CD4-positive, alpha-beta T cell (primary cell): ENCODE data around the gene TLE2. TPM values are rescaled to one million over a fixed set of nuclear protein-coding genes. Genes with fewer than 3 reads are reported as not detected.

ENCODE experiments used
- ATAC-seq: fragments of 200-7000 bp; cut with Tn5 transposase; one replicate; pipeline ENCODE4 v1.10.0; 2022; ENCODE audit warnings: mild to moderate bottlenecking; ENCODE audit not compliant: poor library complexity
- CTCF ChIA-PET: fragments of 350-600 bp; sonication (Branson Sonifier 250); formaldehyde crosslinking; loops from one replicate; lab custom pipeline; 2021; ENCODE audit warnings: antibody characterized with exemption, inconsistent platforms; lab: Charles Lee
- POLR2A ChIA-PET: fragments of 350-600 bp; sonication (Branson Sonifier 250); formaldehyde crosslinking; loops from one replicate; lab custom pipeline; 2021; ENCODE audit warnings: antibody characterized with exemption, inconsistent platforms; lab: Charles Lee
- DNase-seq, 14 experiments: peaks; one replicate each; pipeline ENCODE4 v3.0.0-alpha.2; 2013 to 2020; ENCODE audit warnings: mixed read lengths in 2 of 14
- H3K27ac ChIP-seq, 2 donors: one replicate each; pipeline versions ENCODE4 v1.5.1 to v1.7.0; 2013; ENCODE audit warnings: low read length in 2 of 2, low read depth in 1 of 2, mild to moderate bottlenecking in 1 of 2
- H3K27me3 ChIP-seq, 2 experiments: 1 replicate in 1 of 2; 2 replicates in 1 of 2; pipeline versions ENCODE4 v1.6.1 to v1.7.0; 2013; ENCODE audit warnings: low read length in 2 of 2, control low read depth in 1 of 2, mild to moderate bottlenecking in 1 of 2, moderate library complexity in 1 of 2; ENCODE audit not compliant: insufficient read depth in 2 of 2, control insufficient read depth in 1 of 2
- H3K36me3 ChIP-seq: one replicate; pipeline ENCODE4 v1.6.1; 2013; ENCODE audit warnings: low read length, control low read depth; ENCODE audit not compliant: insufficient read depth
- H3K4me1 ChIP-seq: one replicate; pipeline ENCODE4 v1.6.1; 2013; ENCODE audit warnings: low read length, control low read depth; ENCODE audit not compliant: insufficient read depth
- H3K4me3 ChIP-seq: one replicate; pipeline ENCODE4 v1.5.1; 2013; ENCODE audit warnings: mild to moderate bottlenecking, low read length, moderate library complexity
- H3K9me3 ChIP-seq, 2 experiments: 1 replicate in 1 of 2; 2 replicates in 1 of 2; pipeline versions ENCODE4 v1.6.1 to v1.7.0; 2013; ENCODE audit warnings: low read length in 2 of 2, mild to moderate bottlenecking in 2 of 2, control low read depth in 1 of 2, moderate library complexity in 1 of 2; ENCODE audit not compliant: control insufficient read depth in 1 of 2, insufficient read depth in 1 of 2
- H3K27ac Mint-ChIP-seq: one replicate; pipeline ENCODE4 v1.8.0; 2020; ENCODE audit warnings: mixed read lengths
- H3K27me3 Mint-ChIP-seq: one replicate; pipeline ENCODE4 v1.8.0; 2021; ENCODE audit warnings: mixed read lengths
- H3K36me3 Mint-ChIP-seq: one replicate; pipeline ENCODE4 v1.8.0; 2021; ENCODE audit warnings: low read depth, mixed read lengths
- H3K4me1 Mint-ChIP-seq: one replicate; pipeline ENCODE4 v1.8.0; 2021; ENCODE audit warnings: low read depth, mixed read lengths
- H3K4me3 Mint-ChIP-seq: one replicate; pipeline ENCODE4 v1.8.0; 2020; ENCODE audit warnings: mild to moderate bottlenecking, mixed read lengths
- H3K9me3 Mint-ChIP-seq: one replicate; pipeline ENCODE4 v1.8.0; 2020; ENCODE audit warnings: mixed read lengths
- intact Hi-C, 2 experiments: fragments of 100-400 bp; cut with DNase I in 1 of 2; cut with micrococcal nuclease in 1 of 2; formaldehyde crosslinking; loops; one replicate each; pipeline versions ENCODE4 v1.15.1 to v1.9.0; 2023 to 2025; cut with DNase I, micrococcal nuclease
- total RNA-seq, 174 experiments: library from RNA in 2 of 174; stranded (reverse) in 2 of 174; gene quantifications; one replicate each; pipeline ENCODE4 v1.2.3 and lab custom pipeline; 2021 to 2026
- TF ChIP-seq, protein P1 (sequence below): fragments of 200-600 bp; IDR thresholded peaks from one replicate; pipeline ENCODE4 v1.8.0; 2022; ENCODE audit warnings: antibody characterized with exemption, mild to moderate bottlenecking

Gene TLE2
- total RNA-seq, 2 experiments from 2014 or later: 23.9 to 25.0 TPM

DNA sequence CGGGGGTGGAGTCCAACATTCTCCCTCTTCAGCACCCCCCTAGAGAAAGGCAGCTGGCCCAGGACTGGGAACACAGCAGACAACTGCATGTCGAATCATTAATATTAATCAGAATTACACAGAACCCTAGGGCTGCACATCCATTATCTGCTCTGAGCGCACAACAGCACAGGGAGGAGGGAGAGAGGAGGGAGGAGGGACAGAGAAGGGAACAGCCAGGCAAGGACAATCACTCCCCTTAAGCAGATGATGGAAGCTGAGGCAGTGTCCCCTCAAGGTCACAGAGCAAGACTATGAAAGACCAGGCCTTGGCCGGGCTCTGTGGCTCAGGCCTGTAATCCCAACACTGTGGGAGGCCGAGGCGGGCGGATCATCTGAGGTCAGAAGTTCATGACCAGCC is 26.0 kb downstream of the TLE2 start:
- TF ChIP-seq, protein P1, sequence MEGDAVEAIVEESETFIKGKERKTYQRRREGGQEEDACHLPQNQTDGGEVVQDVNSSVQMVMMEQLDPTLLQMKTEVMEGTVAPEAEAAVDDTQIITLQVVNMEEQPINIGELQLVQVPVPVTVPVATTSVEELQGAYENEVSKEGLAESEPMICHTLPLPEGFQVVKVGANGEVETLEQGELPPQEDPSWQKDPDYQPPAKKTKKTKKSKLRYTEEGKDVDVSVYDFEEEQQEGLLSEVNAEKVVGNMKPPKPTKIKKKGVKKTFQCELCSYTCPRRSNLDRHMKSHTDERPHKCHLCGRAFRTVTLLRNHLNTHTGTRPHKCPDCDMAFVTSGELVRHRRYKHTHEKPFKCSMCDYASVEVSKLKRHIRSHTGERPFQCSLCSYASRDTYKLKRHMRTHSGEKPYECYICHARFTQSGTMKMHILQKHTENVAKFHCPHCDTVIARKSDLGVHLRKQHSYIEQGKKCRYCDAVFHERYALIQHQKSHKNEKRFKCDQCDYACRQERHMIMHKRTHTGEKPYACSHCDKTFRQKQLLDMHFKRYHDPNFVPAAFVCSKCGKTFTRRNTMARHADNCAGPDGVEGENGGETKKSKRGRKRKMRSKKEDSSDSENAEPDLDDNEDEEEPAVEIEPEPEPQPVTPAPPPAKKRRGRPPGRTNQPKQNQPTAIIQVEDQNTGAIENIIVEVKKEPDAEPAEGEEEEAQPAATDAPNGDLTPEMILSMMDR: no peak
- intact Hi-C loops: no loop called here
- Histone ChIP-seq H3K36me3 (peaks cover 7% of the 10 kb centered on the region), H3K4me1 (no peaks in the 10 kb centered on the region), H3K9me3 (peaks cover 0 to 5% of the 10 kb centered on the region in 2 experiments), H3K27me3 (no peaks in the 10 kb centered on the region), H3K4me3 (no peak overlapping the region), H3K27ac (no peak overlapping the region)
- POLR2A ChIA-PET: no interaction called here
- H3K9me3 Mint-ChIP-seq: no peaks in the 10 kb centered on the region
- H3K27me3 Mint-ChIP-seq: no peaks in the 10 kb centered on the region
- H3K27ac Mint-ChIP-seq: no peak overlapping the region
- CTCF ChIA-PET: no interaction called here
- H3K36me3 Mint-ChIP-seq: peaks cover 35% of the 10 kb centered on the region
- no peak overlapping the region for H3K4me3 Mint-ChIP-seq
- no peaks in the 10 kb centered on the region for H3K4me1 Mint-ChIP-seq
- ATAC-seq (no peak), DNase-seq (no peak)

DNA sequence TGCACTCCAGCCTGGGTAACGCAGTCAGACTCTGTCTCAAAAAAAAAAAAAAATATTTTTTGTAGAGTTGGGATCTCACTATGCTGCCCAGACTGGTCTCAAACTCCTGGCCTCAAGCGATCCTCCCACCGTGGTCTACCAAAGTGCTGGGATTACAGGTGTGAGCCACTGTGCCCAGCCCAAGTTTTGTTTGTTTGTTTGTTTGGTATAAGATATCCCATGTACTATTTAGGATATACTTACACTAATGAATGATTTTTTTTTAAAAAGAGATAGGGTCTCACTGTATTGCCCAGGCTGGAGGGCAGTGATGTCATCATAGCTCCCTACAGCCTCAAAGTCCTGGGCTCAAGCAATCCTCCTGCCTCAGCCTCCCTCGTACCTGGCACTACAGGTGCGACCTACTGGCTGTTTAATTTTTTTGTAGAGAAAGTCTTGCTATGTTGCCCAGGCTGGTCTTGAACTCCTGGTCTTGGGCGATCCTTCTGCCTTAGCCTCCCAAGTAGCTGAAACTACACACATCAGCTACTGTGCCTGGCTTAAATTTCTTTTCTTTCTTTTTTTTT is 27.8 kb downstream of the TLE2 start:
- ChIA-PET CTCF (interaction anchor here (0.7 kb wide), 1 partner anchor 1541 kb away, joined by 5 read pairs; no protein-coding TSS in a partner anchor), POLR2A (no interaction called here)
- DNase-seq (no peak), ATAC-seq (no peak)
- no peak overlapping the region for H3K27ac Mint-ChIP-seq
- Histone ChIP-seq H3K4me1 (no peaks in the 10 kb centered on the region), H3K36me3 (peaks cover 5% of the 10 kb centered on the region), H3K9me3 (peaks cover 0 to 5% of the 10 kb centered on the region in 2 experiments), H3K27me3 (no peaks in the 10 kb centered on the region), H3K27ac (no peak overlapping the region), H3K4me3 (no peak overlapping the region)
- no peaks in the 10 kb centered on the region for H3K9me3 Mint-ChIP-seq
- H3K36me3 Mint-ChIP-seq: peaks cover 38% of the 10 kb centered on the region
- no peak overlapping the region for H3K4me3 Mint-ChIP-seq
- TF ChIP-seq, protein P1: no peak
- no peaks in the 10 kb centered on the region for H3K4me1 Mint-ChIP-seq
- intact Hi-C loops: no loop called here
- no peaks in the 10 kb centered on the region for H3K27me3 Mint-ChIP-seq

DNA sequence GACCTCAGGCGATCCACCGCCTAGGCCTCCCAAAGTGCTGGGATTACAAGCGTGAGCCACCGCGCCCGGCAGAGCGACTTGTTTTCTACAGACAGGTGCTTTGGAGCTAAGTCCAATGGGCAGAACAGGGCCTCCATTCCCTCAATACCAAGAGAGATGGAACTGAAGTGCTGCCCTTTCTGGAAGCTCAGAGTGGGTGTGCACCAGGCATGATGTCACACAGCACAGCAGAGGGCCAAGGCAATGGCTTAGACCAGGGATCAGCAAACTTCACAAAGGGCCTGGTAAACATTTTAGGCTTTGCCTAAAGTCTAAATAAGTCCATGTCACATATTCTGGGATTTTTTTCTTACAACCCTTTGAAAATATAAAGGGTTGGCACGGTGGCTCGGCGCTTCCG is 30.4 kb downstream of the TLE2 start:
- CTCF ChIA-PET: no interaction called here
- Mint-ChIP-seq H3K4me3 (no peak overlapping the region), H3K27me3 (no peaks in the 10 kb centered on the region), H3K4me1 (no peaks in the 10 kb centered on the region), H3K36me3 (peaks cover 21% of the 10 kb centered on the region), H3K9me3 (no peaks in the 10 kb centered on the region), H3K27ac (no peak overlapping the region)
- no peak overlapping the region for H3K27ac ChIP-seq
- POLR2A ChIA-PET: no interaction called here
- no peak overlapping the region for H3K4me3 ChIP-seq
- intact Hi-C loops: no loop called here
- no peaks in the 10 kb centered on the region for H3K4me1 ChIP-seq
- DNase-seq (no peak), ATAC-seq (no peak)
- H3K27me3 ChIP-seq: no peaks in the 10 kb centered on the region
- TF ChIP-seq, protein P1: no peak
- H3K9me3 ChIP-seq: peaks cover 0 to 5% of the 10 kb centered on the region in 2 experiments
- peaks cover 2% of the 10 kb centered on the region for H3K36me3 ChIP-seq
